GM23338 (cell line): ENCODE data around the gene TRMT10B. TPM values are rescaled to one million over a fixed set of nuclear protein-coding genes. Genes with fewer than 3 reads are reported as not detected.

Experiments used
- ATAC-seq: fragments of 200-7000 bp; cut with Tn5 transposase; 3 replicates; pipeline ENCODE4 v1.9.1; 2020
- DNase-seq: peaks from one replicate; pipeline ENCODE4 v3.0.0-alpha.2; 2015; ENCODE audit warnings: low spot score
- H2AFZ ChIP-seq: fragments of 200-600 bp; sonication (generic); 2 replicates; pipeline ENCODE4 v1.8.0; 2016; ENCODE audit warnings: antibody characterized with exemption, mild to moderate bottlenecking, moderate library complexity
- H3F3A ChIP-seq: fragments of 200-600 bp; sonication (generic); replicated peaks from 2 replicates; pipeline ENCODE4 v1.8.0; 2017; ENCODE audit warnings: antibody characterized with exemption, mixed run types, low read depth
- H3K27ac ChIP-seq: fragments of 200-600 bp; sonication (generic); 2 replicates; pipeline ENCODE4 v1.6.1; 2016; ENCODE audit warnings: low read depth
- H3K27me3 ChIP-seq: fragments of 200-600 bp; sonication (generic); 2 replicates; pipeline ENCODE4 v1.8.0; 2016; ENCODE audit warnings: mild to moderate bottlenecking, mixed run types, moderate library complexity; ENCODE audit not compliant: insufficient read depth
- H3K36me3 ChIP-seq: fragments of 200-600 bp; sonication (generic); 2 replicates; pipeline ENCODE4 v1.8.0; 2016; ENCODE audit warnings: mild to moderate bottlenecking; ENCODE audit not compliant: insufficient read depth
- H3K4me1 ChIP-seq: fragments of 200-600 bp; sonication (generic); 2 replicates; pipeline ENCODE4 v1.8.0; 2016; ENCODE audit warnings: mild to moderate bottlenecking, moderate library complexity; ENCODE audit not compliant: insufficient read depth
- H3K4me2 ChIP-seq: fragments of 200-600 bp; sonication (generic); 2 replicates; pipeline ENCODE4 v1.7.1; 2017; ENCODE audit warnings: mixed run types
- H3K4me3 ChIP-seq: fragments of 200-600 bp; sonication (generic); 2 replicates; pipeline ENCODE4 v1.6.1; 2016; ENCODE audit warnings: mixed run types
- H3K79me2 ChIP-seq: fragments of 200-600 bp; sonication (generic); replicated peaks from 2 replicates; pipeline ENCODE4 v1.8.0; 2017; ENCODE audit warnings: mild to moderate bottlenecking; ENCODE audit not compliant: insufficient read depth
- H3K9me2 ChIP-seq: fragments of 200-600 bp; sonication (generic); 2 replicates; pipeline ENCODE4 v1.8.0; 2017; ENCODE audit not compliant: insufficient read depth
- H4K20me1 ChIP-seq: fragments of 200-600 bp; sonication (generic); replicated peaks from 2 replicates; pipeline ENCODE4 v1.8.0; 2017; ENCODE audit warnings: mild to moderate bottlenecking; ENCODE audit not compliant: insufficient read depth
- H3K27ac Mint-ChIP-seq: 2 replicates; pipeline ENCODE4 v1.8.0; 2020; ENCODE audit warnings: inconsistent platforms, mild to moderate bottlenecking, moderate library complexity, mixed read lengths
- H3K27me3 Mint-ChIP-seq: 3 replicates; pipeline ENCODE4 v1.8.0; 2022; ENCODE audit warnings: low read depth, mild to moderate bottlenecking, moderate library complexity, mixed read lengths, inconsistent platforms; ENCODE audit not compliant: insufficient read depth, poor library complexity
- H3K36me3 Mint-ChIP-seq: 3 replicates; pipeline ENCODE4 v1.8.0; 2021; ENCODE audit warnings: low read depth, mild to moderate bottlenecking, inconsistent platforms, moderate library complexity, mixed read lengths
- H3K4me1 Mint-ChIP-seq: 3 replicates; pipeline ENCODE4 v1.8.0; 2020; ENCODE audit warnings: mild to moderate bottlenecking, inconsistent platforms, mixed read lengths
- H3K4me3 Mint-ChIP-seq: 3 replicates; pipeline ENCODE4 v1.8.0; 2021; ENCODE audit warnings: moderate library complexity, mild to moderate bottlenecking, inconsistent platforms, mixed read lengths
- H3K9me3 Mint-ChIP-seq: 3 replicates; pipeline ENCODE4 v1.8.0; 2020; ENCODE audit warnings: moderate library complexity, mild to moderate bottlenecking, inconsistent platforms, mixed read lengths
- CREB1 ChIP-seq: fragments of 250-450 bp; sonication (Bioruptor Pico); IDR thresholded peaks from 2 replicates; pipeline ENCODE4 v1.5.0; 2020; ENCODE audit warnings: low read depth, mild to moderate bottlenecking, moderate library complexity
- EZH2phosphoT487 ChIP-seq: fragments of 200-600 bp; sonication (generic); IDR thresholded peaks from one replicate; pipeline ENCODE4 v1.8.1; 2018; ENCODE audit warnings: antibody characterized with exemption; ENCODE audit not compliant: unreplicated experiment
- NANOG ChIP-seq: IDR thresholded peaks from 2 replicates; pipeline ENCODE4 v1.6.1; 2016; ENCODE audit warnings: antibody characterized with exemption, borderline replicate concordance
- POLR2AphosphoS5 ChIP-seq: IDR thresholded peaks from 2 replicates; pipeline ENCODE4 v1.6.1; 2016; ENCODE audit warnings: antibody characterized with exemption, low read depth
- REST ChIP-seq: IDR thresholded peaks from one replicate; pipeline ENCODE4 v1.6.1; 2018; ENCODE audit warnings: antibody characterized with exemption; ENCODE audit not compliant: unreplicated experiment
- ZNF114 ChIP-seq: fragments of 250-450 bp; sonication (Bioruptor Pico); IDR thresholded peaks from 2 replicates; pipeline ENCODE4 v1.5.0; 2020; ENCODE audit warnings: mild to moderate bottlenecking, moderate library complexity
- ZNF331 ChIP-seq: fragments of 250-450 bp; sonication (Bioruptor Pico); IDR thresholded peaks from 2 replicates; pipeline ENCODE4 v1.5.0; 2020; ENCODE audit warnings: low read depth, mild to moderate bottlenecking, moderate library complexity
- polyA plus RNA-seq: library from polyadenylated mRNA; unstranded; fragments of >200 nt; fragmentation: Nextera tagmentation; extraction: Ambion mirVana; gene quantifications from 2 replicates; pipeline ENCODE4 v1.2.1, GENCODE V29; 2016
- total RNA-seq: library from RNA; depleted of rRNA; stranded (reverse); fragments of >200 nt; shearing (Covaris generic); gene quantifications from 2 replicates; pipeline ENCODE4 v1.2.3, GENCODE V29; 2014
- TF ChIP-seq, protein P1 (sequence below): fragments of 250-450 bp; sonication (Bioruptor Pico); IDR thresholded peaks from 2 replicates; pipeline ENCODE4 v1.5.0; 2020; ENCODE audit warnings: mild to moderate bottlenecking, moderate library complexity
- TF ChIP-seq, protein P2 (sequence below): IDR thresholded peaks from 2 replicates; pipeline ENCODE4 v1.6.1; 2016; ENCODE audit warnings: antibody characterized with exemption

The TRMT10B gene
- total and polyA plus RNA-seq, 2 experiments from 2014 or later: 3.1 to 10.8 TPM

GRCh38 chr9:37801959-37802711, 48.5 kb downstream of the TRMT10B start:
- Histone ChIP-seq H3K27me3 (no peaks in the 10 kb centered on the region), H3K79me2 (peaks cover 35% of the 10 kb centered on the region), H3K4me2 (peak overlapping the region; percentile 100), H3F3A (peaks cover 4% of the 10 kb centered on the region; the same call in 1 of the 2 replicates), H3K4me3 (peak overlapping the region; percentile 93), H4K20me1 (peaks cover 10% of the 10 kb centered on the region; the same call in 1 of the 2 replicates), H3K27ac (no peak overlapping the region), H2AFZ (0 out of 2 replicates have a peak overlapping the region, but pooled peaks have one; percentile 76), H3K36me3 (no peaks in the 10 kb centered on the region), H3K9me2 (no peaks in the 10 kb centered on the region), H3K4me1 (peaks cover 25% of the 10 kb centered on the region)
- ATAC-seq (no peak), DNase-seq (no peak)
- Mint-ChIP-seq H3K27me3 (peaks cover 3% of the 10 kb centered on the region), H3K27ac (no peak overlapping the region), H3K9me3 (no peaks in the 10 kb centered on the region; the same call in 2 of the 3 replicates), H3K4me3 (peak overlapping the region; percentile 99), H3K36me3 (no peaks in the 10 kb centered on the region), H3K4me1 (peaks cover 21% of the 10 kb centered on the region)
- TF ChIP-seq POLR2AphosphoS5 (no peak), EZH2phosphoT487 (no peak), ZNF331 (CRISPR knock-in tag) (no peak), REST (no peak)

GRCh38 chr9:37806271-37806670, 52.7 kb downstream of the TRMT10B start:
- ATAC-seq (peak; percentile 44), DNase-seq (peak; percentile 27)
- Histone ChIP-seq H3K27ac (no peak overlapping the region), H3K4me3 (no peak overlapping the region), H3K27me3 (no peaks in the 10 kb centered on the region), H3F3A (peaks cover 4% of the 10 kb centered on the region; the same call in 1 of the 2 replicates), H3K4me2 (no peak overlapping the region), H2AFZ (no peak overlapping the region), H4K20me1 (peaks cover 10% of the 10 kb centered on the region; the same call in 1 of the 2 replicates), H3K4me1 (peaks cover 16% of the 10 kb centered on the region), H3K9me2 (no peaks in the 10 kb centered on the region), H3K79me2 (peaks cover 41% of the 10 kb centered on the region), H3K36me3 (no peaks in the 10 kb centered on the region)
- TF ChIP-seq, protein P1, sequence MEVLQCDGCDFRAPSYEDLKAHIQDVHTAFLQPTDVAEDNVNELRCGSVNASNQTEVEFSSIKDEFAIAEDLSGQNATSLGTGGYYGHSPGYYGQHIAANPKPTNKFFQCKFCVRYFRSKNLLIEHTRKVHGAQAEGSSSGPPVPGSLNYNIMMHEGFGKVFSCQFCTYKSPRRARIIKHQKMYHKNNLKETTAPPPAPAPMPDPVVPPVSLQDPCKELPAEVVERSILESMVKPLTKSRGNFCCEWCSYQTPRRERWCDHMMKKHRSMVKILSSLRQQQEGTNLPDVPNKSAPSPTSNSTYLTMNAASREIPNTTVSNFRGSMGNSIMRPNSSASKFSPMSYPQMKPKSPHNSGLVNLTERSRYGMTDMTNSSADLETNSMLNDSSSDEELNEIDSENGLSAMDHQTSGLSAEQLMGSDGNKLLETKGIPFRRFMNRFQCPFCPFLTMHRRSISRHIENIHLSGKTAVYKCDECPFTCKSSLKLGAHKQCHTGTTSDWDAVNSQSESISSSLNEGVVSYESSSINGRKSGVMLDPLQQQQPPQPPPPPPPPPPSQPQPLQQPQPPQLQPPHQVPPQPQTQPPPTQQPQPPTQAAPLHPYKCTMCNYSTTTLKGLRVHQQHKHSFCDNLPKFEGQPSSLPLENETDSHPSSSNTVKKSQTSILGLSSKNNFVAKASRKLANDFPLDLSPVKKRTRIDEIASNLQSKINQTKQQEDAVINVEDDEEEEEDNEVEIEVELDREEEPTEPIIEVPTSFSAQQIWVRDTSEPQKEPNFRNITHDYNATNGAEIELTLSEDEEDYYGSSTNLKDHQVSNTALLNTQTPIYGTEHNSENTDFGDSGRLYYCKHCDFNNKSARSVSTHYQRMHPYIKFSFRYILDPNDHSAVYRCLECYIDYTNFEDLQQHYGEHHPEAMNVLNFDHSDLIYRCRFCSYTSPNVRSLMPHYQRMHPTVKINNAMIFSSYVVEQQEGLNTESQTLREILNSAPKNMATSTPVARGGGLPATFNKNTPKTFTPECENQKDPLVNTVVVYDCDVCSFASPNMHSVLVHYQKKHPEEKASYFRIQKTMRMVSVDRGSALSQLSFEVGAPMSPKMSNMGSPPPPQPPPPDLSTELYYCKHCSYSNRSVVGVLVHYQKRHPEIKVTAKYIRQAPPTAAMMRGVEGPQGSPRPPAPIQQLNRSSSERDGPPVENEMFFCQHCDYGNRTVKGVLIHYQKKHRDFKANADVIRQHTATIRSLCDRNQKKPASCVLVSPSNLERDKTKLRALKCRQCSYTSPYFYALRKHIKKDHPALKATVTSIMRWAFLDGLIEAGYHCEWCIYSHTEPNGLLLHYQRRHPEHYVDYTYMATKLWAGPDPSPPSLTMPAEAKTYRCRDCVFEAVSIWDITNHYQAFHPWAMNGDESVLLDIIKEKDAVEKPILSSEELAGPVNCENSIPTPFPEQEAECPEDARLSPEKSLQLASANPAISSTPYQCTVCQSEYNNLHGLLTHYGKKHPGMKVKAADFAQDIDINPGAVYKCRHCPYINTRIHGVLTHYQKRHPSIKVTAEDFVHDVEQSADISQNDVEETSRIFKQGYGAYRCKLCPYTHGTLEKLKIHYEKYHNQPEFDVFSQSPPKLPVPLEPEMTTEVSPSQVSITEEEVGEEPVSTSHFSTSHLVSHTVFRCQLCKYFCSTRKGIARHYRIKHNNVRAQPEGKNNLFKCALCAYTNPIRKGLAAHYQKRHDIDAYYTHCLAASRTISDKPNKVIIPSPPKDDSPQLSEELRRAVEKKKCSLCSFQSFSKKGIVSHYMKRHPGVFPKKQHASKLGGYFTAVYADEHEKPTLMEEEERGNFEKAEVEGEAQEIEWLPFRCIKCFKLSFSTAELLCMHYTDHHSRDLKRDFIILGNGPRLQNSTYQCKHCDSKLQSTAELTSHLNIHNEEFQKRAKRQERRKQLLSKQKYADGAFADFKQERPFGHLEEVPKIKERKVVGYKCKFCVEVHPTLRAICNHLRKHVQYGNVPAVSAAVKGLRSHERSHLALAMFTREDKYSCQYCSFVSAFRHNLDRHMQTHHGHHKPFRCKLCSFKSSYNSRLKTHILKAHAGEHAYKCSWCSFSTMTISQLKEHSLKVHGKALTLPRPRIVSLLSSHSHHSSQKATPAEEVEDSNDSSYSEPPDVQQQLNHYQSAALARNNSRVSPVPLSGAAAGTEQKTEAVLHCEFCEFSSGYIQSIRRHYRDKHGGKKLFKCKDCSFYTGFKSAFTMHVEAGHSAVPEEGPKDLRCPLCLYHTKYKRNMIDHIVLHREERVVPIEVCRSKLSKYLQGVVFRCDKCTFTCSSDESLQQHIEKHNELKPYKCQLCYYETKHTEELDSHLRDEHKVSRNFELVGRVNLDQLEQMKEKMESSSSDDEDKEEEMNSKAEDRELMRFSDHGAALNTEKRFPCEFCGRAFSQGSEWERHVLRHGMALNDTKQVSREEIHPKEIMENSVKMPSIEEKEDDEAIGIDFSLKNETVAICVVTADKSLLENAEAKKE (CRISPR knock-in tag): no peak
- no peak for TF ChIP-seq NANOG
- TF ChIP-seq, protein P2, sequence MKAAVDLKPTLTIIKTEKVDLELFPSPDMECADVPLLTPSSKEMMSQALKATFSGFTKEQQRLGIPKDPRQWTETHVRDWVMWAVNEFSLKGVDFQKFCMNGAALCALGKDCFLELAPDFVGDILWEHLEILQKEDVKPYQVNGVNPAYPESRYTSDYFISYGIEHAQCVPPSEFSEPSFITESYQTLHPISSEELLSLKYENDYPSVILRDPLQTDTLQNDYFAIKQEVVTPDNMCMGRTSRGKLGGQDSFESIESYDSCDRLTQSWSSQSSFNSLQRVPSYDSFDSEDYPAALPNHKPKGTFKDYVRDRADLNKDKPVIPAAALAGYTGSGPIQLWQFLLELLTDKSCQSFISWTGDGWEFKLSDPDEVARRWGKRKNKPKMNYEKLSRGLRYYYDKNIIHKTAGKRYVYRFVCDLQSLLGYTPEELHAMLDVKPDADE: no peak
- no peak for TF ChIP-seq CREB1
- TF ChIP-seq ZNF114: no peak
- TF ChIP-seq ZNF331 (CRISPR knock-in tag): no peak
- Mint-ChIP-seq H3K9me3 (no peaks in the 10 kb centered on the region; the same call in 2 of the 3 replicates), H3K4me3 (no peak overlapping the region), H3K27me3 (no peaks in the 10 kb centered on the region), H3K4me1 (peaks cover 14% of the 10 kb centered on the region; the same call in 2 of the 3 replicates), H3K36me3 (no peaks in the 10 kb centered on the region), H3K27ac (no peak overlapping the region)
